ENCODE results near the gene COL15A1.

The COL15A1 gene

DNA sequence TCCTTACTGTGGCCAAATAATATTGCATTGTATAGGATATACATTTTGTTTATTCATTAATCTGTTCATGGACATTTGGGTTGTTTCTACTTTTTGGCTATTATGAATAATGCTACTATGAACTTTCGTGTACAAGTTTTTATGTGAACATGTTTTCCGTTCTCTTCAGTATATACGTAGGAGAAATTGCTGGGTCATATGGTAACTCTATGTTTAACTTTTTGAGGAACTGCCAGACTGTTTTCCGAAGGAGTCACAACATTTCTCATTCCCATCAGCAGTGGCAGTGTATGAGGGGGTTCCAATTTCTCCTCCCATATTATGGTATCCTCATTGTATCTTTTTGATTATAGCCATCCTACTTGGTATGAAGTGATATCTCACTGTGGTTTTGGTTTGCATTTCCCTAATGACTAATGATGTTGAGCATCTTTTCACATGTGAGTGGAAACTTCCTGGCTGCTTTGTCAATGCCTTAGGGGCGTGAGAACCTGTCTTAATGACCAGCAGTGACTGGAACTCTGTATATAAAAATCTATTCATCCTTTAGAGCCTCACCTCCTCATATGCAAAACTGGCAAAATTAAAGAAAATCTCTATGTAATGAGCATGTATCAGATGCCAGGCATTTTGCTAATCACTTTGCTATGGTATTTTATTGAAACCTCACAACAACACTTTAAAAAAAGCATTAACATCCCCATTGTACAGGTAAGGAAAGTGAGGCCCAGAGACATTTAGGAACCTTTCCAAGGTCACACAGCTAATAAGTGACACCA lies 113.4 kb downstream of the COL15A1 start:
- peak; percentile 79 to 81 for DNase-seq (ENCODE audit: low read depth in 2 of 2)

DNA sequence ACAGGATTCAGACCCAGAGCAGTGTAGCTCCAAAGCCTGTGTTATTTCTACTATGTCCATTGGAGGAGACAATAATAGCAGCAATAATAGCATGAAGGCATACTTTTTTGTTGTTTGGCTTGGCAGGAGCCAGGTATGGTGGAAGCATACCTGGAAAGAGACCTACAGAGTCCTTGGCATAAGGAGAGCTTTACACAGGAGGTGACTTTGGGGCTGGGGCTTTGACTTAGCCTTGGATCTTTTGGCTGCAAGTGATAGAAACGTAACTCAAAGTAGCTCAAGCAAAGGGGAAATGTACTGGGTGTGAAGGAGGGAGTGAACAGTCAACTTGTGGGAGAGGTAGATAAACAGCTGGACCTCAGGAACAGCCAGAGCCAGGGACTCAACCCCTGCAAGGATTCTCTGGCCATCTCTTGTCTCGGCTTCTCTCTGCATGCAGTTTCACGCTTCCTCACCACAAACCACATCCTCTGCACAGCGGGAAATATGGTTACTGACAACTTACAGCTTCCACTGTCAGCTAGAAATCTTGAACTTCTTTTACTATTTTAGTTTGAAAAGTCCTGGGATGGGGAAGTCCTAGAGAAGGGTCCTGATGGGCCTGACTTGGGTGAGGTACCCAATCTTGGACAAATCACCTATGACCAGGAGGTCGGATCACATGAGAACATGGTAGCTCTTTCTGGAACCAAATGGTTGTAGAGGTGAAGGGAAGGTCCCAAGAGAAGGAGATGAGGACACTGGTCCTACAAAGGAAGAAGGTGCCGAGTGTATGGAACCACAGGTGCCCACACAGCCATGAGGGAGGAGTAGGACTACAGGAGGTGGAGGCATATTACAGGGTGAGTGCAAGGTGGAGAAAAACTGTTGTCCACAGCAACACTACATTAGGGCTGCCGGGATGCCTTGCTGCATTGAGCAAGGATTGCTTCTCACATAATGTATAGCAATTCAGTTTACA lies 114.2 kb downstream of the COL15A1 start:
- peak; percentile 55 to 68 for DNase-seq (ENCODE audit: low read depth in 2 of 2)

DNA sequence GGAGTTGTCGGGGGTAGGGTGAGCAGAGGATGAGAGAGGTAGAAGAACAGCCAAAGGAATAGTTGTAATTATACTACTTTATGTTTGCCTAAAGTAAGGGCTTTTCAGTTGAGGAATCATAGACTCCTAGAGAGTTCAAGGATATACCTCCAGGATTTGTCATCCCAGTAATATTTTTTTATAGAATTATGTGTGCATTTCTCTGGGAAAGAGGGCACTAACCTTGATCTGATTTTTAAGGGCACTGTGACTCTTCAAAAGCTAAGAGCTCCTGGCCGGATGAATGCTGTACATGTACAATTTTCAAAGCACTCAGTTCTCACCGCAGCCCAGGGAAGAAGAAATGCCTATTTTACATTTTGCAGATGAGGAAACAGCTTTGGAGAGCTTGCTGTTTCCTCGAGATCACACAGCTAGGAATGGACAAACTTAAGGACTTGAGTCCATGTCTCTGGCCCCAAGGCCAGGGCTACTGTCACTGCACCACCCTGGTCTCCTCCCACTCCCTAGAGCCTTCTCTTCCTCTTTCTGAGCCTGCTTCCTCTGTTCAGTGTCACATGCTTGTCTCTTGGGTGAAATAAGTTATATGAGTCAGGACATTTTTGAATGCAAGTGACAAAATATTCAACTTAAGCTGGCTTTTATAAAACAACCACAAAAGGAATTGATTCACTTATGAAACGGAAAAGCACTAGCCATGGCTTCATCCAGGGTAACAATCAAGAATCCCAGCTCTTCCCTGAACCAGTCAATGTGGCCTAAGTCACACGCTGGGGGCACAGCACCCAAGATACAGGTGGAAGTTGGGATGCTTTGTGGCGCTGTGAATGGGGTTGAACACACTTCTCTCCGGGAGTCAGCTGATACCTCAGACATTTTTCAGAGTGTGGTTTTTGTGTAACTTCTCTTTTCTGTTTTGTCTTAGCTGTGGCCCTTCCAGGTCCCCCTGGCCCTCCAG lies 115.5 kb downstream of the COL15A1 start:
- DNase-seq (ENCODE audit: low read depth in 2 of 2), result no peak

DNA sequence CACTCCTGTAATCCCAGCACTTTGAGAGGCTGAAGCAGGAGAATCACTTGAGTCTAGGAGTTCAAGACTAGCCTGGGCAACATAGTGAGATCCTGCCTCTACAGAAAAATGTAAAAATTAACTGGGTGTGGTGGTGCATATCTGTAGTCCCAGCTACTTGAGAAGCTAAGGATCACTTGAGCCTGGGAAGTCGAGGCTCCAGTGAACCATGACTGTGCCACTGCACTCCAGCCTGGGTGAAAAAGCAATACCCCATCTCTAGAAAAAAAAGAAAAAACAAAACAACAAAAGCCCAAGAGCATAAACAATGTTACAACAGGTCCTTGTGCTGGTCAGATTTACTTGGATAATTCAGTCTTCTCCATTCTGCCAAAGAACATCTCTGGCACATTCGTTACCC lies 116.9 kb downstream of the COL15A1 start:
- no peak for DNase-seq (ENCODE audit: low read depth in 2 of 2)

DNA sequence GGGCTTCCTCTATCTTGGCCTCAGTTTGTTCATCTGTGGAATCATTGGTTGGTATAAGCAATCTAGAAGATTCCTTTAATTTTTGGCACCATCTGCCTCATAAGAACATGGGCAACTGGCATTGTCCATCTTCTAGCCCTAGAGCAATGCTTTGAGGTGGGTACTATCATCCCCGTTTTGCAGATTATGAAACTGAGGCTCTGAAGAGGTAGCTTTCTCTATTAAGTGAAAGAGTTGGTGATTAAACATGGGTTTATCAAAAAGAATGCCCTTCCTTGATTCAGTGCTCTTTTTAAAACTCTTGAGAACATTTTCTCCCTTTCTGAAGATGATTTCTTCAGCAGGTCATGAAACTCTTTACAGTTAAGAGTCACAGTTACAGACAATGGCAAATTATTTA lies 118.8 kb downstream of the COL15A1 start:
- no peak for DNase-seq (ENCODE audit: low read depth in 2 of 2)

DNA sequence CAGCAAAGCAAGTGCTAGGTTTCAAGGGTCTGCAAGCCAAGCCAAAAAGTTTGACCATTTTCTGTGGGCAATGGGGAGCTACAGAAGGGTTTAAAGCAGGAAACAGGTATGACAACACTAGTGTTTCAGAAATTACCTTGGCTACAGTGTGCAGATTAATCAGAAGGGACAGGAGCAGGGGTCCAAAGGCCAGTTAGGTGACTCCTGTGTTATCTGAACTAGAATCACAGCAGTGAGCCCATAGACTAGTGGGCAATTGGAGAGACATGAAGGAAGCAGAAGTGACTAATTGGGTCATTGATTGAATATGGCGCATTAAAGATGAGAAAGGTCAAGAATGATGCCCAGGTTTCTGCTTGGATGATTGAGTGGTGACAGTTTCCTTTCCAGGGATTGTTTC lies 119.8 kb downstream of the COL15A1 start:
- no peak for DNase-seq (ENCODE audit: low read depth in 2 of 2)

DNA sequence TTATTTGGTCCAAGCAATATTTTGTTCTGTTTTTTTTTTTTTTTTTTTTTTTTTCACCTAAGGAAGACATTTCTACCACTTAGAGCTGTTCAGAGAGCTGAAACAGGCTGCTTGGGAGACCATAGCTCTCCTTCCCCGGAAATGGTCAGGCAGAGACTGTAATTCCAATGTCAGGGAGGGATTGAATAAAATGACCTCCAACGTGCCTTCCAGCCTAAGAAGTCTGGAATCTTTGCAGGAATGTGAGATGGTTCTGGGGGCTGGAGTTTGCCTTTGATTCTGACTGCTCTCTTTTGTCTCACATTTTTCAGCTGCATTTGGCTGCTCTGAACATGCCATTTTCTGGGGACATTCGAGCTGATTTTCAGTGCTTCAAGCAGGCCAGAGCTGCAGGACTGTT lies 122.9 kb downstream of the COL15A1 start:
- DNase-seq (ENCODE audit: low read depth in 2 of 2), result no peak

DNA sequence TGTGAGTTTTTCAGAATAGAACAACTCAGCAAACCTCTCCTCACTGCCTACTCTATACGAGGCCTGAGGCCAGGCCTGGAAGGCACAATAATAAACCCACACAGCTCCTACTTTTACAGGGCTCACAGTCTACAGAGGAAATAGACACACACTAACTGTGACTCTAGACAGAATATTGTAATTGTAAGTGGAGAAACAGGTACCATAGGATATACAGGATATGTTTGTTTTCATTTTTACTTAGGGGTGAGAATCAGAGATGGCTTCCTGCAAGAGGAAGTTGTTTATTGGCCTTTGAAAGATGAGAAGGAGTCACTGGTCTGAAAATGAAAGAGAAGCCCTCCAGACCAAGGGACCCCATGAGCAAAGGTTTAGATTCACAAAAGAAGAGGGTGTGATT lies 125.4 kb downstream of the COL15A1 start:
- no peak for DNase-seq (ENCODE audit: low read depth in 2 of 2)

DNA sequence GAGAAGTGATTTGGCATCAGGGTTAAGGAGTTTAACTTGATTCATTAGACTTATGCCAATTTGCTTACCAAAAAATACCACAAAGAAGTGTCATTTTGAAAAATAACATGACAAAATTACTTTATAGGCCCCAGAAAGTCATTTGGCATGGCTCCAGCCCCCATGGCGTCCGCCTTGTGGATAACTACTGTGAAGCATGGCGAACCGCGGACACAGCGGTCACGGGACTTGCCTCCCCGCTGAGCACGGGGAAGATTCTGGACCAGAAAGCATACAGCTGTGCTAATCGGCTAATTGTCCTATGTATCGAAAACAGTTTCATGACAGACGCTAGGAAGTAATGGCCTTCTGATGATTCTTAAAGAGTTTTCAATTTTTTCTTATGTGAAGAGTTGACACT lies 125.8 kb downstream of the COL15A1 start:
- no peak for DNase-seq (ENCODE audit: low read depth in 2 of 2)

DNA sequence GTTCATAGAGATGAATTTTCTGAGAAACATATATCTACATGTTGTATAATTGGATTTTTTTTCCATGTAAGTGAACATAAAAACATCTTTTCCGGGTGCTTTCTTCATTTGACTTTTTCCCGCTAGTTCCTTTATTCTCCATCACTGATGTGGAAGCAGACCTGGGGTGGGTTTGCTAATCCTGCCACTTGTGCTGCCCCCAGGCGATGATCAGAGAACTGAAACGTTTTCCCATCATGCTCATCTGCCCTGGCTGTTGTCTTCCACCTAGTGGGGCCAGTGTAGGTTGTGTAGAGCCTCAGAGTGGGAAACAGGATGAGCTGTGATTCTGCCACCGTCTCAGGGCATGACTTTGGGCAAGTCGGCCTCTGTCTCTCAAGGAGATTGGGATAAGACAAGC lies 127.0 kb downstream of the COL15A1 start:
- DNase-seq (ENCODE audit: low read depth in 2 of 2), result no peak

DNA sequence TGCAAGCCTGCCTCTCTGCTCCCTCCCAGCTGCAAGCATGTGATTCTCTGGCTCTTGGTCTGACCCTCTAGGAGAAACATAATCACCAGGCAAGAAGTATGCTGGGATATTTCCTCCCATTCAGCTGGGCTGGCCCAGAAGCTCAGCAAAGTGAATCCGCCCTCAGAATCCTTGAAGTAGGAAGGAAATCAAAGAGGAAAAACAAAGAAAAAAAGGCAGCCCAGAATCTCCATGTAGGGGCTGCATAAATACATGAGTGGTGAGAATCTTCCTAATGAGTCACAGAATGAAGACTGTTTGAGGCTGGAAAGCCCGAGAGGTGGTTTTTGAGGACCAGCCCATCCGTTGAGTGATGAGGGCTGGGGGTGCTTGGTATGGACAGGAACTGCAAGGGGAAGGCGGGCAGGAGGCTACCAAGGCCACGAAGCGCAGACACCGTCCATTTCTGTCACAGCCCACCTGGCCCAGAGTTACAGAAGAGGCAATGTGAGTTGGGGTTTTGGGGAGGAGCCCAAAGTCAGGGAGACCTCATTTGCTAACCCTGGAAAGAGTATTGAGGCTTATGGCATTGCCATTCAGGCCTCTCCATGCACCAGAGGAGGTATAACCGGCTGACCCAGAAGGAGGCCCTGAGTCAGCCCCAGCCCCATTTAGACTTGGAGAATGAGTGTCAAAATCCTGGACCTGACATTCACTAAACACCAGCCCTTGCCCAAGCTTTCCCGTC lies 127.8 kb downstream of the COL15A1 start:
- DNase-seq (ENCODE audit: low read depth in 2 of 2), result no peak

DNA sequence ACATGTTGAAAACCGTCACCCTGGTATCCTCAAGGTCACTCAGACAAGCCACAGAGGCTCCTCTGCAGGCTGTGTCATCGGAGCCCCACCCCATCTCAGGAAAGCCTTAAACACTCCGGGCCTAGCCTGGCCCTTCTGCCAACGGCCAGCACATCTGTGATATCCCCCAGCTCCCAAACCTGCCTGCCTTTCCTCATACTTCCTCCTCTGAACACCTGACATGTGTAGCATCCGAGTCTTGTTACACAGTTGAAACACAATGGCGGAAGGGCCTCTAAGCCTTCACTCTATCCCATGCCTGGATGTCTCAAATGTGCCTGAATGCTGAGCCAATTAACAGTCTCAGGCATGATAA lies 128.3 kb downstream of the COL15A1 start:
- DNase-seq (ENCODE audit: low read depth in 2 of 2), result no peak

DNA sequence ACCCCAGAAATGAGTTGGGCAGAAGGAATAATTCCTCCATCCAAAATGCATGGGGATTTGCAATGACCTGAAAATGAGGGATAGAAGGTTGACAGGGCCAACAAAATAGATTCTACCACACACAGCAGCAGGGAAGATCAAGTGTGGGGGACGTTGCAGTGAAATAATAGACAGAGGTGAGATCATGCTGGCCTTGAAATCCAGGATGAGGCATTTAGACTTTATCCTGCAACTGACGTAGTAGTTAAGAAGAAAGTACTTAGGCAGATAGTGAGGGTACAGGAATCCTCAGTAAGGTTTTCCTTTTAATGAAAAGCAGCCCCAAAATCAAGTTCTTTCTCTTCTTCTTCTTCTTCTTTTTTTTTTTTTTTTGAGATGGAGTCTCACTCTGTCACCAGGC lies 129.6 kb downstream of the COL15A1 start:
- DNase-seq (ENCODE audit: low read depth in 2 of 2), result no peak

DNA sequence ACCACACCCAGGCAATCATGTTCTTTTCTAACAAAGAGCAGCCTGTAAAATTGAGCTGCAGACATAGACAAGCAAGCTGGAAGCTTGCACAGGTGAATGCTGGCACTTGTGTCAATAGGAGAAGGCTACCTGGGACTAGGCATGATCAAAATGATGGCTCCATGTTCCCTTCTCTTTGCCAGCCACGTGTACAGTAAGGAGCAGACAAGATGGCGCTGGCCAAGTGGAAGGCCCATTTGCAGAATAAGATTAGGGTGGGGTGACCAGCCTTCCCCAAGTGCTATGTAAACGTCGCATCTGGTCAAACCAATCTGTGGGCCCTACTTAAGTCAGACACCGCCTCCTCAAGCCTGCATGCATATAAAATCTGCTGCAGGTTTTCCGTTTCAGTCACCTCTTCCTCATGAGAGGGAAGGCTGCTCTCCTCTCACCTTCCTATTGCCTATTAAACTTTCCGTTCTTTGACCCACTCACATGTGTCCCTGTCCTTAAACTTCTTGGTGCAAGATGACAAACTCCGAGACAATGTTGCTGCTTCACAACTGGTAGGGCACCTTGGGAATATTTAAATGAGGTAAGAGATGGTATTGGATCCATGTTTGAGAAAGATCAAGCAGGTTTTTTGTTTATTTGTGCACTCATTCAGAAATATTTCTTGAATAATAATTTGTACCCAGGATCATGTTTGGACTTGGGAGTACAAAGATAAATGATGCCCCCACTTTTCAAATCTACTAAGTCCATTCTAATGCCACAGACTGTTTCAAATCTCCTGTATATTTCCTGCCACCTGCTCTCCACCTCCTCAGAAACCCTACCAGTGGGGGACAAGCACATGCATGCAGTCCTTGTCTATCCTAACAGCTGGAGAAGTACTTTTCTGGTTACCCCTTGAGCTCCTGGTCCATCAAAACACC lies 130.5 kb downstream of the COL15A1 start:
- no peak for DNase-seq (ENCODE audit: low read depth in 2 of 2)

DNA sequence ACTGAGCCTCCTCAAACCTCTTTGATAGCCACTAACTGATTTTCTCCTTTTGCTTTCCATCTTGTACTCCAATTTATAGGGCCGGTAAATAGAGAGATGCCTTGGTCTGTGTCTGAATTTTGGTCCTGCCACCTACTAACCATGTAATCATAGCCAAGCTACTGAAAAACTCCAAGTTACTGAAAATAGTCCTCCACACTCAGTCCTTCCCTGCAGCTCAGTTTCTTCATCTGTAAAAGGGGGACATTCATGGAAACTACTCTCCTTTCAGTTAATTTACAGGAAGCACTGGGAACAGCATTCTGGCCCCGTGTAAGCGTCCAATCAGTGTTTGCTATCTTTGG lies 131.2 kb downstream of the COL15A1 start:
- DNase-seq (ENCODE audit: low read depth in 2 of 2), result no peak

DNA sequence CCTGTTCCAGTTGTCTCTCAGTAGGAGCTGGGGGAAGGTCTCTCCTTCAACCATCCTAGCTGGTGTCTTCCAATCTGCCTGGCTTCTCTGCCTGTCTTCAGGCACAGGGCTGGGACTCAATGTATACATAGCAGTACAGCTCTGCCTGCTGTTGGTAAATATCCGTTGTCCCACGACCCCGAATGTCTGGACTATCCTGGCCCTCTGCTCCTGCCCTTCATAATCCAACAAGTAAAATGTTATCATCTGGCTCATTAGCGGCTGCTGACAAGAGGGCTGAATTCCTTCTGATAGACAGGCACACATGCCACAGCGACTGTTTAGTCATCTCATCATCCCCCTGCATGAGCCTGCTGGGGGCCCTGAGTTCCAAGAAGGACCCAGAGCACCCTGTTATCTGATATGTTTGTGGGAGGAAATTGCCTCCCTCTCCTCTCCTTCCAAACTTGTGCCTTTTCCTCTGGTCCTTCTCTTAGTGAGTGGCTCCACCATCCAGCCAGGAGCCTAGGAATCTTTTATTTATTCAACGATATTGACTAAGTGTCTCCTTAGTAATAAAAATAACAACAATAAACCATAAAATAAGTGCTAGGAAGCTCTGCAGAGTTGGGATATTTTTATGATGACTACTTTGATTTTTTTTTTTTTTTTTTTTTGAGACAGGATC lies 131.7 kb downstream of the COL15A1 start:
- DNase-seq (ENCODE audit: low read depth in 2 of 2), result no peak

DNA sequence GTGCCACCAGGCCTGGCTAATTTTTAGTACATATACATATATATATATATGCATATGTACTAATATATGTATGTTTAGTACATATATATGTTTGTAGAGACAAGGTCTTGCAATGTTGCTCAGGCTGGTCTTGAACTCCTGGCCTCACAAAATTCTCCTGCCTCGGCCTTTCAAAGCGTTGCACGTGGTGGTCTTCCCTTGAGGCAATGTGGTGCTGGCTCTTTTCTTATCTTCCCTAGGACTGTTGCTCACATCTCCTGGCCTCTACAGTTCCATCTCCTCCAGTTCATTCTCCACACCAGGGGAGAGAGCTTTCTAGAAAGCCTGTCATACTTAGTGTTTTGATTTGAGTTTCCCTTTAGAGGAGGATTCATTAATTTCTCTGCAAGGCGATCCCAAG lies 132.3 kb downstream of the COL15A1 start:
- DNase-seq (ENCODE audit: low read depth in 2 of 2), result no peak

DNA sequence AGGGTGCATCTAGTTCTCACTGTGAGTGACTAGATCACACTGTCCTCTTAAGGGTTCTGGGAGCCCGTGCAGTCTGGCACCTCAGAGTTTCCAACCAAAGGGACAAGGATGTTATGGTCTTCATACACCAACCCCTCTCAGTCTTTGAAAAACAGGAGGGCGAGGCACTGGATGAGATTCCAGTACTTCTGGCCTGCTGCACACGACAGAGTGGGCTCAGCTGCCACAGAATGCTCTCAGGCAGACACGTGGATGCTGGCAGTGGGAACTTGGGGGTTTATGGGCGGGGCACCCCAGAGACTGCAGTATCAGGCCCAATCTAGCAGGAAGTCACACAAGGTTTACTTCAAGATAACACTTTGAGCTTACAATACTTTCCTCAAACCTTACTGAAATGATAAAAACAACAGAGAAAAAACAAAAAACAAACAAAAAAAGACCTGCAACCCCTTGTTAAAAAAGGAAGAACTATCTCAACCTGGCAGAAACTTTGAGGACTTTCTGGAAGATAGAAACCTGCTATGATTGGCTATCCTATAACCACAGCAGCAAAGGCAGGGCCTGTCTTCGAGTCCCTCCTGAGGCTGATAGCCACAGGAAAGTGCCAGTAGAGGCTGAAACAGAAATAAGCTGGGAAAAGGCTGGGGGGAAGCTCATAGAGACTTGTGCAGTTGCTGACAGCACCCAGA lies 132.9 kb downstream of the COL15A1 start:
- DNase-seq (ENCODE audit: low read depth in 2 of 2), result no peak

DNA sequence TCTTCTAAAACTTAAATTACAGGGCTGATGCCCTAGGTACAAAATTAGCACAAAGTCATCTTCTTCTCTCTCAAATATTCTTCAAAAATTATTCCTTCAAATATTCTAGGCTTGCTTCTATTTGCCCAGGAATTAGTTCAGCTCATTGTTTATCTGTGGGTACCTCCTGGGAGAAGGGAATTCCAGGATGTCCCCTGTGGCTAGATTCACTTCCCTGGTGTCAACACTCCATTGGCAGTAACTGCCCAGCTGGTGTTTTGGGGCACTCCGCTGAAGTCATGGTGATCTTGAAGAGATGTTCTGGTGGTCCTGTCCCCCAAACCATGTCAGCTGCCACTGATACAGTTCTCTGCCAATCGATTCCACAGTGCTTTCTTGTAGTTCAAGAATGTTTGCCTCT lies 135.0 kb downstream of the COL15A1 start:
- DNase-seq (ENCODE audit: low read depth in 2 of 2), result no peak

All from fibroblast of skin of left biceps (primary cell).